Erythroblast (primary cell): ENCODE data around the gene PPP6R2.

Experiments used
- GATA1 ChIP-seq: IDR thresholded peaks from 2 replicates; pipeline ENCODE4 v1.6.1; 2011; ENCODE audit warnings: low read depth, mild to moderate bottlenecking, control low read depth, low read length, moderate library complexity
- POLR2A ChIP-seq: IDR thresholded peaks from 2 replicates; pipeline ENCODE4 v1.6.1; 2011; ENCODE audit warnings: mild to moderate bottlenecking, low read length

GRCh38 chr22:50304528-50305392 is 38.4 kb upstream of the PPP6R2 start:
- no peak for TF ChIP-seq POLR2A
- no peak for TF ChIP-seq GATA1
